Activated CD4-positive, alpha-beta T cell treated with anti-CD3 and anti-CD28 coated beads, Interleukin-2, amount 50 U/mL, for 48 hours (primary cell): ENCODE data around the gene AKAP11.

Source experiments
- DNase-seq, 2 experiments: peaks; one replicate each; pipeline ENCODE4 v3.0.0-alpha.2; 2020

The AKAP11 gene

GRCh38 chr13:42275506-42275905, 3.6 kb downstream of the AKAP11 start:
- peak in 1 of 2 experiments; percentile 13 for DNase-seq

- no peak for DNase-seq
Observed at GRCh38 chr13:42276683-42277082, 4.7 kb downstream of the AKAP11 start.

- no peak for DNase-seq
Observed at GRCh38 chr13:42277618-42278276, 5.8 kb downstream of the AKAP11 start.

- peak; percentile 30 to 35 for DNase-seq
Observed at GRCh38 chr13:42279080-42279479, 7.1 kb downstream of the AKAP11 start.

- no peak for DNase-seq
Observed at GRCh38 chr13:42279986-42280385, 8.0 kb downstream of the AKAP11 start.

GRCh38 chr13:42280537-42280936, 8.6 kb downstream of the AKAP11 start:
- no peak for DNase-seq

- no peak for DNase-seq
Observed at GRCh38 chr13:42283574-42283973, 11.6 kb downstream of the AKAP11 start.

- no peak for DNase-seq
Observed at GRCh38 chr13:42284068-42284467, 12.1 kb downstream of the AKAP11 start.

GRCh38 chr13:42298392-42298791, 26.4 kb downstream of the AKAP11 start:
- no peak for DNase-seq

GRCh38 chr13:42305503-42305902, 33.6 kb downstream of the AKAP11 start:
- DNase-seq: no peak

GRCh38 chr13:42307461-42307860, 35.5 kb downstream of the AKAP11 start:
- DNase-seq: no peak

GRCh38 chr13:42312817-42313431, 41.0 kb downstream of the AKAP11 start:
- DNase-seq: no peak

- no peak for DNase-seq
Observed at GRCh38 chr13:42318570-42318969, 46.6 kb downstream of the AKAP11 start.

GRCh38 chr13:42320375-42320787, 48.4 kb downstream of the AKAP11 start:
- no peak for DNase-seq

GRCh38 chr13:42322806-42323205, 50.9 kb downstream of the AKAP11 start:
- DNase-seq: no peak

GRCh38 chr13:42324704-42325103, 52.8 kb downstream of the AKAP11 start:
- DNase-seq: no peak

GRCh38 chr13:42327725-42328124, 55.8 kb downstream of the AKAP11 start:
- no peak for DNase-seq

- no peak for DNase-seq
Observed at GRCh38 chr13:42328672-42329071, 56.7 kb downstream of the AKAP11 start.

- no peak for DNase-seq
Observed at GRCh38 chr13:42329239-42329638, 57.3 kb downstream of the AKAP11 start.

- no peak for DNase-seq
Observed at GRCh38 chr13:42331009-42331408, 59.1 kb downstream of the AKAP11 start.

GRCh38 chr13:42333613-42334328, 61.8 kb downstream of the AKAP11 start:
- DNase-seq: no peak

- no peak for DNase-seq
Observed at GRCh38 chr13:42334329-42334706, 62.4 kb downstream of the AKAP11 start.

- no peak for DNase-seq
Observed at GRCh38 chr13:42337808-42338600, 66.1 kb downstream of the AKAP11 start.
